Calu3 (cell line): ENCODE measurements around the gene CCDC136. TPM values are rescaled to one million over a fixed set of nuclear protein-coding genes. Genes with fewer than 3 reads are reported as not detected.

Source experiments
- BruUV-seq: library from RNA; stranded (reverse); fragments of 400-500 nt; replicated peaks from 2 replicates; lab custom pipeline; 2021; lab: Mats Ljungman, UMichigan
- CTCF ChIA-PET: fragments of 300-600 bp; sonication (Branson Sonifier 250); formaldehyde crosslinking; loops from one replicate; lab custom pipeline; 2022; ENCODE audit warnings: antibody characterized with exemption; lab: Charles Lee
- DNase-seq: peaks from one replicate; pipeline ENCODE4 v3.0.0; 2022
- H3K27ac Mint-ChIP-seq: one replicate; pipeline ENCODE4 v1.8.0; 2022; ENCODE audit warnings: mixed read lengths; ENCODE audit not compliant: unreplicated experiment
- H3K27me3 Mint-ChIP-seq: one replicate; pipeline ENCODE4 v1.8.0; 2022; ENCODE audit warnings: mixed read lengths; ENCODE audit not compliant: unreplicated experiment
- H3K36me3 Mint-ChIP-seq: one replicate; pipeline ENCODE4 v1.8.0; 2022; ENCODE audit warnings: mild to moderate bottlenecking, moderate library complexity, mixed read lengths; ENCODE audit not compliant: insufficient read depth, unreplicated experiment
- H3K4me1 Mint-ChIP-seq: one replicate; pipeline ENCODE4 v1.8.0; 2022; ENCODE audit warnings: mild to moderate bottlenecking, low read depth, mixed read lengths; ENCODE audit not compliant: unreplicated experiment
- H3K4me3 Mint-ChIP-seq: one replicate; pipeline ENCODE4 v1.8.0; 2022; ENCODE audit warnings: mild to moderate bottlenecking, low read depth, moderate library complexity, mixed read lengths; ENCODE audit not compliant: unreplicated experiment
- H3K9me3 Mint-ChIP-seq: one replicate; pipeline ENCODE4 v1.8.0; 2022; ENCODE audit warnings: low read depth, mixed read lengths; ENCODE audit not compliant: unreplicated experiment
- intact Hi-C: fragments of 100-400 bp; cut with micrococcal nuclease; formaldehyde crosslinking; loops from one replicate; pipeline ENCODE4 v1.10.0; 2022; ENCODE audit not compliant: unreplicated experiment
- total RNA-seq: library from RNA; stranded (reverse); gene quantifications from 2 replicates; pipeline ENCODE4 v1.2.3, GENCODE V29; 2022
- TF ChIP-seq, protein P1 (sequence below): fragments of 200-600 bp; IDR thresholded peaks from one replicate; pipeline ENCODE4 v1.8.0; 2022; ENCODE audit warnings: antibody characterized with exemption; ENCODE audit not compliant: unreplicated experiment

CCDC136 gene
- total RNA-seq, 1 experiment from 2014 or later = 5.9 TPM

GRCh38 chr7:128810997-128811396 lies 19.2 kb downstream of the CCDC136 start:
- no peak overlapping the region for H3K27ac Mint-ChIP-seq
- intact Hi-C loops = no loop called here
- no TSS peak for BruUV-seq
- CTCF ChIA-PET = no interaction called here
- no peaks in the 10 kb centered on the region for H3K36me3 Mint-ChIP-seq
- no peaks in the 10 kb centered on the region for H3K9me3 Mint-ChIP-seq
- DNase-seq = no peak
- TF ChIP-seq, protein P1, sequence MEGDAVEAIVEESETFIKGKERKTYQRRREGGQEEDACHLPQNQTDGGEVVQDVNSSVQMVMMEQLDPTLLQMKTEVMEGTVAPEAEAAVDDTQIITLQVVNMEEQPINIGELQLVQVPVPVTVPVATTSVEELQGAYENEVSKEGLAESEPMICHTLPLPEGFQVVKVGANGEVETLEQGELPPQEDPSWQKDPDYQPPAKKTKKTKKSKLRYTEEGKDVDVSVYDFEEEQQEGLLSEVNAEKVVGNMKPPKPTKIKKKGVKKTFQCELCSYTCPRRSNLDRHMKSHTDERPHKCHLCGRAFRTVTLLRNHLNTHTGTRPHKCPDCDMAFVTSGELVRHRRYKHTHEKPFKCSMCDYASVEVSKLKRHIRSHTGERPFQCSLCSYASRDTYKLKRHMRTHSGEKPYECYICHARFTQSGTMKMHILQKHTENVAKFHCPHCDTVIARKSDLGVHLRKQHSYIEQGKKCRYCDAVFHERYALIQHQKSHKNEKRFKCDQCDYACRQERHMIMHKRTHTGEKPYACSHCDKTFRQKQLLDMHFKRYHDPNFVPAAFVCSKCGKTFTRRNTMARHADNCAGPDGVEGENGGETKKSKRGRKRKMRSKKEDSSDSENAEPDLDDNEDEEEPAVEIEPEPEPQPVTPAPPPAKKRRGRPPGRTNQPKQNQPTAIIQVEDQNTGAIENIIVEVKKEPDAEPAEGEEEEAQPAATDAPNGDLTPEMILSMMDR = no peak
- no peak overlapping the region for H3K4me3 Mint-ChIP-seq
- peaks cover 54% of the 10 kb centered on the region for H3K27me3 Mint-ChIP-seq
- H3K4me1 Mint-ChIP-seq = peaks cover 6% of the 10 kb centered on the region

DNA sequence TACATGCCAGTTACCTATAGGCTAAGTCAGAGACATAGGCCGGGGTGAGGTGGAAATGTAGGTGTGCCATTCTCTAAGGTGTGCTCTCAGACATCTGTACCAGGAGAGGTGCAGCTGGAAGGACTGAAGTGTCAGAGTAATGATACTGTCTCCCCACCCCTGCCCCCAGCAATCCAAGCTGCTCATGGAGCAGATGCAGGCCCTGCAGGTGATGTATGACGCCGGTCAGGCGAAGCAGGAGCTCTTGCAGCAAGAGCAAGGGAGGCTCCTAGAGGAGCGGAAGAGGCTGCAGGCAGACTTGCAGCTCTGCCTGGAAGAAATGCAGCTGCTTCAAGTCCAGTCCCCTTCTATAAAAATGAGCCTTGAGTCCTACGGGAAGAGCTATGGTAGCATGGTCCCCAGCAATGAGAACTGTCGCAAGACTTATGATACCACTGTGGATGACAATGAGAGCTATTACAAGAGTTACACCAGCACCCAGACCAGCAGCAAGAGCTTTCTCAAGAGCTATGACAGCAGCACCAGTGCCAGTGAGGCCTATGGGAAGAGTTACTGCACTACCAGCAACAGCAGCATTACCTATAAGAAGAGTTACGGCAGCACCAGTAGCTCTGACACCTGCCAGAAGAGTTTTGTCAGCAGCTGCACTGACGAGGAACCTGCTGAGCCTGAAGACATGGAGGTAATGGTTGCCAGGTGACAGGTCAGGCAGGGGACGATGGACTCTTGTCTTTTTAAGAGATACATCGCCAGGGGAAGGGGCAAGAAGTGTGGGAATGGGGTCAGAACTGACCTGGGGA lies 20.1 kb downstream of the CCDC136 start:
- TF ChIP-seq, protein P1 = no peak
- H3K4me3 Mint-ChIP-seq = no peak overlapping the region
- DNase-seq = no peak
- BruUV-seq = no TSS peak
- no peak overlapping the region for H3K27ac Mint-ChIP-seq
- no peaks in the 10 kb centered on the region for H3K36me3 Mint-ChIP-seq
- intact Hi-C loops = no loop called here
- peaks cover 49% of the 10 kb centered on the region for H3K27me3 Mint-ChIP-seq
- peaks cover 6% of the 10 kb centered on the region for H3K4me1 Mint-ChIP-seq
- CTCF ChIA-PET = interaction anchor here (1.0 to 1.1 kb wide), 2 partner anchors 15 to 75 kb away, joined by 3 to 4 read pairs; no protein-coding TSS in a partner anchor
- no peaks in the 10 kb centered on the region for H3K9me3 Mint-ChIP-seq

- TF ChIP-seq, protein P1 = no peak
- intact Hi-C loops = no loop called here
- Mint-ChIP-seq H3K4me1 (peaks cover 6% of the 10 kb centered on the region), H3K27ac (no peak overlapping the region), H3K27me3 (peaks cover 53% of the 10 kb centered on the region), H3K9me3 (no peaks in the 10 kb centered on the region), H3K36me3 (no peaks in the 10 kb centered on the region), H3K4me3 (no peak overlapping the region)
- BruUV-seq = no TSS peak
- no peak for DNase-seq
- CTCF ChIA-PET = interaction anchor here (1.0 to 1.1 kb wide), 2 partner anchors 14 to 76 kb away, joined by 3 to 4 read pairs; no protein-coding TSS in a partner anchor
Measured at GRCh38 chr7:128812514-128813168, 20.9 kb downstream of the CCDC136 start.

GRCh38 chr7:128814499-128814898 lies 22.7 kb downstream of the CCDC136 start:
- no peaks in the 10 kb centered on the region for H3K36me3 Mint-ChIP-seq
- H3K27ac Mint-ChIP-seq = no peak overlapping the region
- H3K4me3 Mint-ChIP-seq = no peak overlapping the region
- peaks cover 59% of the 10 kb centered on the region for H3K27me3 Mint-ChIP-seq
- no peaks in the 10 kb centered on the region for H3K9me3 Mint-ChIP-seq
- no peak for DNase-seq
- TF ChIP-seq, protein P1 = no peak
- intact Hi-C loops = no loop called here
- no TSS peak for BruUV-seq
- CTCF ChIA-PET = no interaction called here
- H3K4me1 Mint-ChIP-seq = peaks cover 6% of the 10 kb centered on the region
